Activated CD4-positive, alpha-beta T cell treated with anti-CD3 and anti-CD28 coated beads for 48 hours (primary cell): ENCODE results near the gene ZNF469.
A peak's percentile ranks its signal among the peaks of the same experiment; 100 is the strongest.

Experiments
- DNase-seq: peaks from one replicate; pipeline ENCODE4 v3.0.0-alpha.2; 2020

The ZNF469 gene

DNA sequence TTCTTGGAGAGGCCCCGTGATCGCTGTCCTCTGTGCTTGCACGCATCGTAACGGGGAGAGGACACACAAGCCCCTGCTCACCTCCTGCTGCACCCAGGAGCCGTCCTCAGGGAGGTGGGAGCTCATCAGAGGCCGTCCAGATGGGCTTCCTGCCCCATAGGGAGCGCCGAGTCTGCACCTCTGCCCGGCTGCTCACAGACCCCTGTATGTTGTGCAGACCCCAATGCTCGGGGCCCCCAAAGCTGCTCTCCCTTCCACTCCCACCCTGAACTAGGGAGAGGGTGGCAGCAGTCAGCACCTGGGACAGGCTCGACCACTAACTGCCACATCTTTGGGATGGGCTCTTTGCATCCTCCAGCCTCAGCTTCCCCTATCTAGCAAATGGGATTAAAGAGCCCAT is 4.4 kb upstream of the ZNF469 start:
- no peak for DNase-seq

DNA sequence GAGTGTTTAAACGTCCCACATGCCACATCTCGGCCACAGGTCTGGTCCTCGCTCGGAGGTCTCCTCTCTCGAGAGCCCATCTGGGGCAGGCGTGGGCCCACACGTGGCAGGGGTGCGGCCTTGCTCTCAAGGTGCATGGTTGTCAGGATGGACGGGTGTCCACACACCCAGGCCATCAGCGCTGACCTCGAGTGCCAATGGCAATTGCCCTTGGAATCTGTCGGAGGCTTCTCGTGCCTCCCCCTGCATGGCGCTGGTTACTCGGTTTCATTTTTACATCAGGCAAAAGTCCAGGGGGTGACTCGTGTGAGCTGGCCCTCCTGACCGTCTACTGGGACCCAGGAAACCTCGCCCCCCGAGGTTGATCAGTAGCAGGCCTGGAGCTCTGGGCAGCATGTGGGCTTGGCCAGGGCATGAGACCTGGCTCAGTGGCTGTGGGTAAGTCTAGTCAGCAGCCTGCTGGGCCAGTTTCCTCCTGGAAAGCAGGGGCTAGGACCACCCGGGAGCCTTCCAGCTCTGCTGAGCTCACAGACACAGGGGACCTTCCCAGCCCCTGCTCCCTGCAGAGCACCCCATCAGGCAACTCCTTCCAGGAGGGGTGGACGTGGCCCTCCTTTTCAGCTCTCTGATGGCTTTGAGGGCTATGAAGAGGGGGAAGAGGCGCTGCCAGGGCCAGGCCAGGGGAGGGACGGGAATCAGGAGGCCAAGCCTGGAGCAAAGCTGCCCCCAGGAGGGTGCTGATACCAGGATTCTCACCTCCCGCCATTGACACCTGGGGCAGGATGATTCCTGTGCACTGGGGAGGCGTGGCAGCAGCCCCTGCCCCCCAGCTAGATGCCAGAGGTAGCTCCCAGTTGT is 3.7 kb upstream of the ZNF469 start:
- DNase-seq, result no peak

DNA sequence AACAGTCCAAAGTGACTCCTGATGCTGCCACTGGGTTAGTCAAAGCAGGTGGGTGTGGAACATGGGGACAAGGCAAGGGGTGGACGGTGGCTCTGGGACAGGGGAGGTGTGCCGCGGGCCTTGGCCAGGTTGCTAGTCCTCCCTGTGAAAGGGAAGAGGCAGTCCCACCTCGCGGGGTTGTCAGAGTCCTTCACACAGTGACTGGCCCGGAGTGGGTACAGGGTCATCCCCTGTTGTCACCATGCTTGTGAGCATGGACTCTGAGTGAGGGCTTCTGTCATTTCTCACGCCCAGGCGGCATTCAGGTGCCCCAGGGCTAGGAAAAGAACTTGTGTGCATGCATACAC is 3.1 kb upstream of the ZNF469 start:
- DNase-seq, result no peak

DNA sequence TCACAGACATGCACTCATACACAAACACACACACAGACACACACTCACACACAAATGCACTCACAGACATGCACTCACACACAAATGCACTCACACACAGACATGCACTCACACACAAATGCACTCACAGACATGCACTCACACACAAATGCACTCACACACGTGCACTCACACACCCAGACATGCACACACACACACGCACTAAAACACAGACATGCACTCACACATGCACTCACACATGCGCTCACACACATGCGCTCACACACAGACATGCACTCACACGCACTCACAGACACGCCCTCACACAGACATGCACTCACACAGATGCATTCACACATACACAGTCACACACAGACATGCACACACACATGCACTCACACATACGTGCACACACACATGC is 2.7 kb upstream of the ZNF469 start:
- no peak for DNase-seq

DNA sequence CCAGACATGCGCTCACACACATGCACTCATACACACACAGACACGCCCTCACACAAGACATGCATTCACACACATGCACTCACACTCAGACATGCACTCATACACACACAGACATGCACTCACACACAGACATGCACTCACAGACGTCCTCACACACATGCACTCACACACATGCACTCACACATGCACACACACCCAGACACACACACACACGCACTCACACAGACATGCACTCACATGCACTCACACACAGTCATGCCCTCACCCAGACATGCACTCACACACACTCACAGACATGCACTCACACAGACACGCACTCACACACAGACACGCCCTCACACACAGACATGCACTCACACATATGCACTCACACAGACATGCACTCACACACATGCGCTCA is 2.1 kb upstream of the ZNF469 start:
- DNase-seq, result no peak

DNA sequence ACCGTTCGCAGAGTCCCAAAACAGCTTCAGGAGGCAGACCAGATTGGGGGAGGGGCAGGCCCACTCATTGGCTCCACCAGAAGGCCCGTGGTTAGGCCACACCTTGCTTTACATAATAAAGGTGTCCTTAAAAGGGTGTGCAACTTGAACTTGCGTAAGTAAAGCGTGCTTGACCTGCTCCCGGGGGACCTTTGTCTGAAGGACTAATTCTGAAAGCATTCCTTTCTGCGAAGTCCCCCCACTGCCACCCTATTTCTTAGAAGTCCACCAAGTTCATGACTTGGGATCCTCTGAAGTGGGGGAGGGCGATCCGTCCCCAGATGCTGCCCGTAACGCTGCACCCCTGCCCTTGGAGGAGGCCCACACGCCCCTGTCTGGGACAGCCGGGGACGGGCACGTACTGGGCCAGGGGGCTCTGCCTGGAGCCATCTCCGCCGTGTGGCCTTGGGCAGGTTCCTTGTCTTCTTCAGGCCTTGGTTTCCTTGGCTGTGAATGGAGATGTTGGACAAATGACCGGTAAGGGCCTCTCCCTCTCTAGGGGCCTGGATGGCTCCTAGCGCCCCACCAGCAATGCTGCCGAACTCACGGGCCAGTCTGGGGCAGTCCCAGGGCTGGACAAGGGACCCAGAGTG is 823 bp upstream of the ZNF469 start:
- no peak for DNase-seq

DNA sequence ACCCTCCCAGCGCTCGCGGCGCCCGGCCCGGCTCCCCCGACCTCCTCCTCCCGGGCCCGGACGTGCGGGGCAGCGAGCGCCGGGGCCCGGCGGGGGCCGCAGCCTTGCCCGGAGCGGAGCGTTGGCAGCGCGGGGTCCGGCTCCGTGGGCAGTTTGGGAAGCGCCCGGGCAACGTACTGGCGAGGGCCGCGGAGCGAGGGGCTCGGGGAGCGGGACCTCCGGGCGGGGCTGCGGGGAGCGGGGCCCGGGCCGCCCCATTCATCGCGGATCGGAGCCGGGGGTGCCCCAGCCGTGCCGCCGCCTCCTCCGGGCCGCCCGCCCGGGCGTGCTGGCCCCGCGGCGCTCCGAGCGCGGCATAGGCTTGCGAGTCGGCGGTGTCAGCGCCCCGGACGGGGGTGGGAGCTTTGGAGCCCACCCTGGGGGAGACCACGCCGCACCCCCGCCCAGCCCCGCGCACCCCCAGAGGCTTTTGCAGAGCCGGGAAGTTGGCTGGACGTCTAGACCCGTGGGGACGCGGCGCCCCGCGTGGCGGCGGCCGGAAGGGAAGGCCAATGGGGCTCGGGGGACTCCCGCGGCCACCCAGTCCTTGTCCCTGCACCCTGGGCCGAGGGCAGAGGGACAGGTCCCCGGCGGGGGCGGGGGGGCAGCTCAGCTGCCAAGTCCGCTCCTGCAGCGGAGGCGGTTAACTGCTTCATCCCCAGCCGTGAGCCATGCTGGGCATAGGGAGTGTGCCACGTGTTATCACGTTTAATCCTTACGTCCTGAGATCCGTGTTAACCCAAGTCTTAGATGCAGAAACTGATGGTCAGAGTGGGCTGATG is 852 bp downstream of the ZNF469 start:
- DNase-seq, result peak; percentile 18

DNA sequence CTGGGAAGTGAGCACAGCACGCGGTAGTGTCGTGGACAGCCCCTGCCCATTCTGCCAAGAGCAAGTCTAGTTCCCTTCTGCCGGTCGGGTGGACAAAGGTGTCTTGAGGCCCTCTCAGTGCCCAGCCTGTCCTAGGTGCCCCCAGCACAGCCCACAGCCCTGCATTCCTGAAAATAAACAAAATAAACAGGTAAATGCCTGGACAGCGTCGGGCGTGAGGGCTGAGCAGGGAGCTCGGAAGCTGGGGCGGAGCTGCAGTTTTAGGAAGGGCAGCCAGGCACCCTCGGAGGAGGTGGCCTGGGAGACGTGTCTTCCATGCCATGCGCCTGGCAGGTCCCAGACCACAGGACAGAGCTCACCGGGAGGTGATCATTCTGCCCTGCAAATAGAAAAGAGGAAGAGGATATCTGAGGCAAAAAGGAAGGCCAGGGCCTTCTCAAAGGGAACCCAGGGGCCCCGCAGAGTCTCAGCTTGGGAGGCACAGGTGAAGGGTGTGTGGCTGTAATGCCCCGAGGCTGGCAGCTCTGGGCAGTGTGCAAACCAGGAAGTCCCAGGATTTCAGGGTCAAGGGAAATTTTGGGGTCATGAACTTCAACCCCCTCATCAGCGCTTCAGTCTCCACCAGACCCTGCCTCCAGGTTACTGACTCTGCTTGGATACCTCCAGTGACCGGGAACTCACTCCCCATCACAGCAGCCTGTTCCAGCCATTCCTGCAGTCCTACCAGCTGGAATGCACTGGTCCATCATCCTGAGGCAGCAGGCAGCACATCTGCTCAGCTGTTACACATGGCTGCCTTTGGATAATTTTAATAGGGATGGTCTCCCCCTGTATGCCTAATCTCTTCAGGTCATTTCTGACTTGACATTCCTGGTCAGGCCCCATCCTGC is 1.7 kb downstream of the ZNF469 start:
- no peak for DNase-seq

DNA sequence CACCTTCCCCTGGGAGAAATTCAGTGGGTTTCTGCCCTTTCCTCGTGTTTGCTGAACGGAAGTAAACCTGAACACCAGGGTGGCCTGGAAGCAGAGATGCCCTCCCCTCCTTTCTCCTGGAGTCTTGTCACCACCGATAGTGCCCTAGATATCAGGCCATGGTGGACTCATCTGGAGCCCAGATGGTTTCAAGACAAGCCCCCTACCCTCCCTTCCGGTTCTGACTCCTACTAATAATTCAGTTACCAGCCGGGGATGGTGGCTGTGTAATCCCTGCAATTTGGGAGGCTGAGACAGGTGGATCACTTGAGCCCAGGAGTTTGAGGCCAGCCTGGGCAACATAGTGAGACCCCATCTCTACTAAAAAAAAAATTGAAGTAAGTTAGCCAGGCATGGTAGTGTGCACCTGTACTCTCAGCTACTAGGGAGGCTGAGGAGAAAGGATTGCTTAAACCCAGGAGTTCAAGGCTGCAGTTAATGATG is 2.4 kb downstream of the ZNF469 start:
- DNase-seq, result no peak

DNA sequence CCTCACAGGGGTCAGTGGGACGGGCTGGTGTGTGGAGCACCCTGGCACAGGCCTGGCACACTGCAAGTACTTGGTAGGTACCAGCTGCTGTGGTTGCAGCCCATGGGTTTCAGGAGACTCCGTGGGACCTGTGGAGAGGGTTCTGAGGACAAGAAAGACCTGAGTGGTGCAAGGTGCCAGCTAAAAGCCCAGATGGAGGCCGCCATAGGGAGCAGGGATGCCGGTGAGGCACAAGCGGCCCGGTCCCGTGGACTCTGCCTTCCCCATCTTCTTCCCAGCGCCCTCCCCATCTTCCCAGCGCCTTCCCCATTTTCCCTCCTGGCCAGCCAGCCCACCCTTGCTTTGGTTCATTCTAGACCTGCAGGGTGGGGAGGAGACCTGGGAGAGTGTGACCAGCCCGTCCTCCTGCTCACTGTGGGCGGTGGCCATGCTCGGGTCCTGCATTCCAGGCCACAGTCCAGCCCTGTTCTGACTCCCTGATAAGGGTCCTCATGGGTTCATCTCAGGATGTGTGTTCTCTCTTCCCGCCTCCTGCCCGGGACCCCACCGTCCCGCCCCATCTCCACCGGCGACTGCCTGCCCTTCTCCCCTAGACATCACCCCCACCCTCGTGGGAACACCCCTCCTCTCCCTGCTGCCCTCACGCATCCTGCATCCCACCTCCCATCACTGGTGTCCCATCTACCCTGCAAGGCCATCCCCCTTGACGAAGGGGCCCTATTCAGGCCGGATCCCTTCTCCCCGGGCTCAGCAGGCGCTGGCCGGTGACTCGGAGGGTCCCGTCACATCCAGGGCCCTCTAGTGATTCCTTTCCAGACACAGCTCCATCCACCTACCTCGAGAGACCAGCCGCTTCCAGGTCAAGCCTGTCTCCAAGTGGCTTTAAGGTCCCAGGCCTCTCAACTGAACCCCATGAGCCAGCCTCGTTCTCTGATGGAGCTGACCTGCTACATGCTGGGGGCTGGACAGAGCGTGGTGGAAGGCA is 3.4 kb downstream of the ZNF469 start:
- DNase-seq, result no peak

DNA sequence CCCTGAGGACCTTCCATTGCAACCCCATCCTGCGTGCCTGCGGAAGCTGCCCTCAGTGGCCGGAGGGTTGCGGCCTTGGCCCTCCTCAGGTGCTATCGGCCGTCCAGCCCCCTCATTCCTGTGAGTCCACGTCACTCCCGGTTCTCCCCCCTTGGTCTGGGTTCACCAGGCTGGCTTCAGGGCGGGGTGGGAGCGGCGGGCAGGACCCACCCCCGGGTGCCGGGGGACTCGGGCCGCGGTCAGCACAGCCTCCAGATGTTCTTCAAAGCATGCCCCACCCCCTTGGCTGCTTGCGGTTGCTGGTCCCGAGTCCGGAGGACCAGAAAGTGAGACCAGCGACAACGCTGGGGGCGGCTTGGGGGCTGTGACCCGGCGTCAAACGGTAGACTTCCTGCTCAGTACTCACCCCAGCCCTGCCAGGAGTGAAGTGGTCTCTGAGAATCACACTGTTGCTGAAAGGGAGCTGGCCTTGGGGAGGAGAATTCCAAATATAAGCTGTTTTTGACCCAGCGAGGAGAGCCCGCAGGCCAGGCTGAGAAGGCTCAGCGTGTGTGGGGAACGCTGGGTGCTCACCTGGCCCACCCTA is 4.5 kb downstream of the ZNF469 start:
- no peak for DNase-seq

DNA sequence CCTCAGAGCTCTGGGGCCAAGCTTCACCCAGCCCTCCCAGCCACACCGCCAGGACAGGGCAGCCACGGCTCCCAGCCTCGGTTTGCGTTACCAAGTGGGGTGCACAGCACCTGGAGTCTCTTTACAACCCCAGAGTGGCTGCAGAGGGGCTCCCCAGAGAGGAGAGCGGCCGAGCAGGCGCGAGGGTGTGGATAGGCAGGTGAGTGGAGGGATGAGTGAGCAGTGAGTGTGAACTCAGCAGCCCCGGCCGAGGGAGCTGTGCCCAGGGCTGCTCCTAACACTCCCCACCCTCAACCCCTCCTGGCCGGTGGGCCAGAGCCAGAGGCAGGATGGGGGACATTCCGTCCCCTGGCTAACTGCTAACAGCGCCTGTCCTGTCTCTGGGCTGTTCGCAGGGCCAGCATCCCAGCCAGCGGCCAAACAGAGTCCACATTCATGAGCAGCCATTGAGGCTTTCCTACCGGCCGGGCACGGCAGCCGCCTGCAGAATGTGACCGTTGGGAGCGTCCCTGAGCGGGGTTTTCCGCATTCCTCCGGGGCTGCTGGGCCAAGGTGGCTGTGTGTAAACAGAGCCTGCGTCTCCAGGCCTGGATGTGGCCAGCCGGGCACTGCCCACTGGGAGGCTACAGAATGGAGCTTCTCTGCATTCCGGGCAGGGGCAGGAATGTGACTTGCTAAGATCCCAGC is 5.3 kb downstream of the ZNF469 start:
- no peak for DNase-seq

DNA sequence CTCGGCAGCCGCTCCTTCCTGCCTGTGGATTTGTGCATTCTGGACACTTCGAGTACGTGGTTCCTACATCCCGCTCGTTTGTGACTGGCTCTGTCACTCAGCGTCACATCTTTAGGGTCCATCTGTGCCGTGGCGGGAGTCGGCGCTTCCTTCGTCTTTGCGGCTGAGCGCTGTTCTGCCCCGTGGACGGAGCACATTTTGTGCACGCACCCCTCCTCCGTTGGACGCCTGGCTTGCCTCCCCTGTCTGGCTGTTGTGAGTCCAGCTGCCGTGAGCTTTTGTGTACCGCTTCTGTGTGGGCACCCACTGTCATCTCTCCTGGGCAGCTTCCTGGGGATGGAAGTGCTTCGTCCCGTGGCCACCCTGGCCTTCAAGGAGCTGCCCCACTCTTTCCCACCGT is 6.4 kb downstream of the ZNF469 start:
- DNase-seq, result no peak

DNA sequence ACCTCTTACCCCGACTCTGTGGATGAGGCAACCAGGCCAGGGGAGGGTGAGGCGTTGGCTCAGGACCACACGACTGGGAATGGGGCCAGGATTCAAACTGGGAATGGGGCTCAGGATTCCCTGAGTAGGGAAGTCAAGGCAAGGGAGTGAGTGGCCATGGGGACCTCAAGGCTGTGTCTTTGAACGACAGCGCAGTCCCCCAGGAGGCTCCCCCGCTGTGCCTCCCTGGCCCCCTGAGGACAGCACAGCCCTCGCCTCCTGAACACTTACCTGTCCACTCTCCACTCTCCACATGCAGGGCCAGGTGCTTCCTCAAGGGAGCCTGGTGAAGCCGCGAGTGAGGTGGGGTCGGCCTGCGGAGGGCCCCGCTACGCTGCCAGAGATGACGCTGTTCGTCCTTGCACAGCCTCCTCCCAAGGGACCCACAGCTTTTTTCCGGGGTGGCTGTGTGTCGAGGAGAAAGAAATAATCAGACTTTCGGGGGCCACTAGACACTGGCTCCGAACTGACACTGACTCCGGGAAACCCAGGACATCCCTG is 6.9 kb downstream of the ZNF469 start:
- no peak for DNase-seq

DNA sequence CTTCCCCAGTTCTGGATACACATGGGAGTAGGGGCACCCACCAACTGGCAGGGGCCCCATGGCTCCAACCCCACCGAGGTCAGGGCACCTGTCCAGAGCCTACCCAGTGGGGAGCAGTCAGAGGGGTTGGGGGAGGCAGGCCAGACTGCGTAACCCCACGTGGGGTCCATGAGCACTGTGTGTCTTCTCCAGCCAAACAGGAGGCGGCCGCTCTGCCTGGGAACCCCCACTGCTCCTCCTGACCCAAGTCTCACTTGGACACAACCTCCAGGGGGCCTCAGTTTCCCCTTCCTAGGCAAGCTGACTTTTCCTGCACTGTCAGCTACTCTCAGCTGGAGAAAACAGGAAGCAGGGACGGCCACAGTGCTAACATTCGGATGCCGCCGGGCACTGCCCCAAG is 7.5 kb downstream of the ZNF469 start:
- no peak for DNase-seq

DNA sequence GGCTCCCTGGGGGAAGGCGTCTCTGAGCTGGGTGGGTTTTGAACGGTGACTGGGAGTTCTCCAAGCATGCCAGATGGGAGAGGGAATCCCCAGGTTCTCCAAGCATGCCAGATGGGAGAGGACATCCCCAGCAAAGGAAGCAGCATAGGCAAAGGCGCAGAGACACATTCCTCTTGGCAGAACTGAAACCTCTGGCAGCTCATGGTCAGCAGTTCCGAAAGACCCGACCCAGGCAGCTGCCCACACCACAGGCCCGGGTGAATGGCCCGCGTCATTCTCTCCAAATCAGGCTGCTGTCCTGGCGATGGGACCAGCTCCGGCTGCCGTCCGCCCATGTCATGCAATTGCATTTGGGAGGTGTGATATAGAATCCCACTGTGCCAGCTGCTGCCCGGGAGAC is 8.0 kb downstream of the ZNF469 start:
- no peak for DNase-seq

DNA sequence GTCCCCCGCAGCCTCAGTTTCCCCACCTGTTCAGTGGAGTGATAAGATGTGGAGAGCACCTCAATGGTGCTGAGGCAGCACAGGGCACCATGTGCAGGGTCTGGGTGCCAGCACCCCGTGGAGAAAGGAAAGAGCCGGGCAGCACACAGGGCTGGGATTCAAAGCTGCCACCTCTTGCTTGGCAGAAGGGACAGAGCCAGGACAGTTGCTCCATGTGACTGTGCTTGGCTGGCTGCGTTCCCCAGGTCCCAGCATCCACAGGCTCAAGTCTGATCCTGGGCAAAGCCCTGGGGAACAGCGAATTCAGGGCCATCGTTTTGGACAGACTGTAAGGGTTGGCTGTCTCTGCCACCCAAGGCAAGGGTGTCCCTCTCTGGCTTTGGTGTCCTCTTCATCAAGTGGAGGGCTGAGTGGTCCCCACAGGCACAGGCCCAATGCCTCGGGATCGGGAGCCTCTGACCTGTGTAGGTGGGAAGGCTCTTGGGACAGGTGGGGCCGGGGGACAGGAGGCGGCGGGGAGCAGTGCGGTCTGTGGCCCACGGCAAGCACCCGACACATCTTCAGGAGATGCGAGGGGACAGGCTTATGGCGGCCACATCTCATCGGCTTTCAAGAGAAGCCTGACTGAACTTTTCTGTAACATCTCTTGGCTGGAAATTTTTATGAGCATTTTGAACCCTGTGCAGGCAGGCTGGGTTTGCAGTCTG is 8.5 kb downstream of the ZNF469 start:
- no peak for DNase-seq

DNA sequence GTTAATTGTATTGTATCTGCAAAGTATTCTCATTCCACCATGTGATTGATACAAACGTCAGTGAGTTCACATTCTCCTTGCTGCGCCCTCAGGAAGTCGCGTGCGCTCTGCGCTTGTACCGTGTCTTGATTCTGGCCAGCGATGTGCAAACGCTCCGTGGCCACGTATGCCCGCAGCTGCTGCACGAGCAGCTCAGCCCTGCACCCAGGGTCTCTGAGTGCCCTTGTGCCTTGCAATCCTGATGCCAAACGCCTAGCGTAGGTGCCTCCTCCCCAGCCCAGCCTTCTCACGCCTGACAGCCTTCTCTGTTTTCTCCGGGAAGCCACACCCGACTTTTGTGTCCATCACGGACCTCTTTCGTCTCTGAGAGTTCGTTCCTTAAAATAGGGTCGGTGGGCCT is 9.4 kb downstream of the ZNF469 start:
- no peak for DNase-seq

DNA sequence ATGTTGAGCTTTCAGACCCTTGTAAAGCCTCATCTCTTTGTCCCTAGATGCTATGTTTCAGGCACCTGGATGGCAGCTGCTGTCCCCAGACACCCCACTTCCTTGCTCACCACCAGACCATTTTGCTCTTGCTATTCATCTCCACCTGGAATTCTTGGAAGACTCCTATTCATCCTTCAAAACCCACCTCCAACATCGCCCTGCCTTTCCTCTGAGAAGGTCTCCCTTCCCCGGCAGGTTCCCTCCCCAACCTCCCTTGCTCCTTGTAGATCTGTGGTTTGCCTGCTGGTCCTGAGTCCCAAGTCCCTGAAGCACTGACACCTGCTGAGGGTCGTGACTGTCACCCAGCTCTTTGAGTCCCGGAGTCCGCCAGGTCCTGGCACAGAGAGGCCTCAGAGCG is 9.9 kb downstream of the ZNF469 start:
- DNase-seq, result no peak
